Smooth muscle cell (in vitro differentiated cells): ENCODE measurements around the gene LCN2. TPM values are rescaled to one million over a fixed set of nuclear protein-coding genes. Genes with fewer than 3 reads are reported as not detected.

ENCODE experiments used
- DNase-seq: peaks from one replicate; lab custom pipeline; 2025; ENCODE audit not compliant: unreplicated experiment; lab: John Stamatoyannopoulos, UW
- H2AFZ ChIP-seq: fragments of 200-600 bp; sonication (generic); 2 replicates; pipeline ENCODE4 v1.6.0; 2016; ENCODE audit warnings: antibody characterized with exemption, low read depth, mild to moderate bottlenecking
- H3F3A ChIP-seq: fragments of 200-600 bp; sonication (generic); 2 replicates; pipeline ENCODE4 v1.6.0; 2017; ENCODE audit warnings: antibody characterized with exemption, low read depth
- H3K27ac ChIP-seq: fragments of 200-600 bp; sonication (generic); 2 replicates; pipeline ENCODE4 v1.5.1; 2016; ENCODE audit warnings: low read depth, mild to moderate bottlenecking
- H3K27me3 ChIP-seq: fragments of 200-600 bp; sonication (generic); 2 replicates; pipeline ENCODE4 v1.6.1; 2016; ENCODE audit warnings: low read depth, mild to moderate bottlenecking
- H3K36me3 ChIP-seq: fragments of 200-600 bp; sonication (generic); 2 replicates; pipeline ENCODE4 v1.5.1; 2016; ENCODE audit warnings: low read depth
- H3K4me1 ChIP-seq: fragments of 200-600 bp; sonication (generic); 2 replicates; pipeline ENCODE4 v1.5.1; 2016; ENCODE audit warnings: low read depth
- H3K4me2 ChIP-seq: fragments of 200-600 bp; sonication (generic); 2 replicates; pipeline ENCODE4 v1.6.0; 2016; ENCODE audit warnings: mild to moderate bottlenecking
- H3K4me3 ChIP-seq: fragments of 200-600 bp; sonication (generic); 2 replicates; pipeline ENCODE4 v1.5.1; 2016; ENCODE audit warnings: mild to moderate bottlenecking
- H3K79me2 ChIP-seq: fragments of 200-600 bp; sonication (generic); 2 replicates; pipeline ENCODE4 v1.6.0; 2016; ENCODE audit warnings: low read depth, mild to moderate bottlenecking
- H3K9ac ChIP-seq: fragments of 200-600 bp; sonication (generic); 2 replicates; pipeline ENCODE4 v1.6.0; 2016; ENCODE audit warnings: low read depth
- H3K9me3 ChIP-seq: fragments of 200-600 bp; sonication (generic); replicated peaks from 2 replicates; pipeline ENCODE4 v1.5.1; 2016; ENCODE audit warnings: low read depth
- H4K20me1 ChIP-seq: fragments of 200-600 bp; sonication (generic); 2 replicates; pipeline ENCODE4 v1.6.0; 2016; ENCODE audit warnings: low read depth
- WGBS: methylation state at CpG from one replicate; pipeline ENCODE4 v1.1.7; 2016; ENCODE audit warnings: low lambda C conversion rate; 5-methylcytosine and 5-hydroxymethylcytosine counted together
- polyA plus RNA-seq: library from polyadenylated mRNA; unstranded; fragments of >200 nt; fragmentation: Nextera tagmentation; extraction: Ambion mirVana; gene quantifications from 2 replicates; pipeline ENCODE4 v1.2.1, GENCODE V29; 2016
- total RNA-seq: library from RNA; depleted of rRNA; stranded (reverse); fragments of >200 nt; gene quantifications from 2 replicates; pipeline ENCODE4 v1.2.3, GENCODE V29; 2014
- TF ChIP-seq, protein P1 (sequence below): fragments of 200-600 bp; sonication (generic); IDR thresholded peaks from 2 replicates; pipeline ENCODE4 v1.5.1; 2017; ENCODE audit warnings: borderline replicate concordance, mild to moderate bottlenecking, antibody characterized with exemption; ENCODE audit not compliant: insufficient read depth, poor library complexity, severe bottlenecking

Gene LCN2
- total and polyA plus RNA-seq, 2 experiments from 2014 or later = not detected

DNA sequence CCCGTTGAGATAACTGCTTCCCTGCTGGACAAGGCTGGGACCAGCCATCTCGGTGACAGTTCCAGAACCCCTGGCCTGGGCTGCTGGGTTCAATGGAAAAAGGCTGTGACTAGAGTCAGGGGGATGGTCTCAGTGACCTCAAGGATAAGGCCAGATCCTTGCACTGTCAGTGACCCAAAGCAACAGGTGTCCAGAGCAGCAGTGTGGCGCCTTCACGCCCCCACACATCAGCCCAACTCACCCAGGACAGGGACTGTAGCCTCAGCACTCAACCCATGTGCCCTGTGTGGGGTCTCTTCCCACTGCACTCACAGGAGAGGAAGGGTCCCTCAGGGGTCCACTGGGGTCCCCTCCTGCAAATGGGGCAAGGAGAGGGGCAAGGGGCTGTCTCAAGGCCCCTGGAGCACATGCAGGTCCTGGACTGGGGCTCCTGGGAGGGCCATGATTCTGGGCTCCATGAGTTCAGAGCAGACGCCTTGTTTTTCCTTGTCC, 698 bp upstream of the LCN2 start:
- 97% methylated on average over 5 of the region's 5 CpGs for WGBS
- Histone ChIP-seq H3K4me1 (no peaks in the 10 kb centered on the region), H3K9ac (no peak overlapping the region), H3K79me2 (no peaks in the 10 kb centered on the region), H3F3A (no peaks in the 10 kb centered on the region), H3K9me3 (no peaks in the 10 kb centered on the region), H2AFZ (no peak overlapping the region), H3K4me3 (no peak overlapping the region), H4K20me1 (no peaks in the 10 kb centered on the region), H3K4me2 (no peak overlapping the region), H3K27me3 (no peaks in the 10 kb centered on the region), H3K27ac (no peak overlapping the region), H3K36me3 (no peaks in the 10 kb centered on the region)
- no peak for DNase-seq
- TF ChIP-seq, protein P1, sequence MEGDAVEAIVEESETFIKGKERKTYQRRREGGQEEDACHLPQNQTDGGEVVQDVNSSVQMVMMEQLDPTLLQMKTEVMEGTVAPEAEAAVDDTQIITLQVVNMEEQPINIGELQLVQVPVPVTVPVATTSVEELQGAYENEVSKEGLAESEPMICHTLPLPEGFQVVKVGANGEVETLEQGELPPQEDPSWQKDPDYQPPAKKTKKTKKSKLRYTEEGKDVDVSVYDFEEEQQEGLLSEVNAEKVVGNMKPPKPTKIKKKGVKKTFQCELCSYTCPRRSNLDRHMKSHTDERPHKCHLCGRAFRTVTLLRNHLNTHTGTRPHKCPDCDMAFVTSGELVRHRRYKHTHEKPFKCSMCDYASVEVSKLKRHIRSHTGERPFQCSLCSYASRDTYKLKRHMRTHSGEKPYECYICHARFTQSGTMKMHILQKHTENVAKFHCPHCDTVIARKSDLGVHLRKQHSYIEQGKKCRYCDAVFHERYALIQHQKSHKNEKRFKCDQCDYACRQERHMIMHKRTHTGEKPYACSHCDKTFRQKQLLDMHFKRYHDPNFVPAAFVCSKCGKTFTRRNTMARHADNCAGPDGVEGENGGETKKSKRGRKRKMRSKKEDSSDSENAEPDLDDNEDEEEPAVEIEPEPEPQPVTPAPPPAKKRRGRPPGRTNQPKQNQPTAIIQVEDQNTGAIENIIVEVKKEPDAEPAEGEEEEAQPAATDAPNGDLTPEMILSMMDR = no peak

GRCh38 chr9:128149951-128150593, 819 bp downstream of the LCN2 start:
- no peak overlapping the region for H3K9ac ChIP-seq
- no peak overlapping the region for H3K4me2 ChIP-seq
- DNase-seq = no peak
- H3K4me3 ChIP-seq = no peak overlapping the region
- no peaks in the 10 kb centered on the region for H3K4me1 ChIP-seq
- 80% methylated on average over 11 of the region's 11 CpGs for WGBS
- H3F3A ChIP-seq = no peaks in the 10 kb centered on the region
- H4K20me1 ChIP-seq = no peaks in the 10 kb centered on the region
- no peaks in the 10 kb centered on the region for H3K36me3 ChIP-seq
- no peaks in the 10 kb centered on the region for H3K9me3 ChIP-seq
- TF ChIP-seq, protein P1 = no peak
- H3K79me2 ChIP-seq = no peaks in the 10 kb centered on the region
- no peaks in the 10 kb centered on the region for H3K27me3 ChIP-seq
- no peak overlapping the region for H2AFZ ChIP-seq
- H3K27ac ChIP-seq = no peak overlapping the region

- H4K20me1 ChIP-seq = no peaks in the 10 kb centered on the region
- 68% methylated on average over 19 of the region's 19 CpGs for WGBS
- H3K4me2 ChIP-seq = no peak overlapping the region
- DNase-seq = no peak
- no peak overlapping the region for H3K9ac ChIP-seq
- H3K36me3 ChIP-seq = no peaks in the 10 kb centered on the region
- no peak overlapping the region for H2AFZ ChIP-seq
- no peak overlapping the region for H3K4me3 ChIP-seq
- no peaks in the 10 kb centered on the region for H3F3A ChIP-seq
- no peaks in the 10 kb centered on the region for H3K4me1 ChIP-seq
- TF ChIP-seq, protein P1 = peak; percentile 9
- no peaks in the 10 kb centered on the region for H3K9me3 ChIP-seq
- no peaks in the 10 kb centered on the region for H3K27me3 ChIP-seq
- H3K27ac ChIP-seq = no peak overlapping the region
- no peaks in the 10 kb centered on the region for H3K79me2 ChIP-seq
Measured at GRCh38 chr9:128150594-128151308, 1.5 kb downstream of the LCN2 start.
